Middle frontal gyrus (tissue), 1 donor: ENCODE data around the gene SCRG1.
A peak's percentile ranks its signal among the peaks of the same experiment; 100 is the strongest.

ENCODE experiments used
- DNase-seq: peaks from one replicate; pipeline ENCODE4 v3.0.0-alpha.2; 2015; ENCODE audit warnings: low spot score; ENCODE audit errors: extremely low spot score

SCRG1 gene

DNA sequence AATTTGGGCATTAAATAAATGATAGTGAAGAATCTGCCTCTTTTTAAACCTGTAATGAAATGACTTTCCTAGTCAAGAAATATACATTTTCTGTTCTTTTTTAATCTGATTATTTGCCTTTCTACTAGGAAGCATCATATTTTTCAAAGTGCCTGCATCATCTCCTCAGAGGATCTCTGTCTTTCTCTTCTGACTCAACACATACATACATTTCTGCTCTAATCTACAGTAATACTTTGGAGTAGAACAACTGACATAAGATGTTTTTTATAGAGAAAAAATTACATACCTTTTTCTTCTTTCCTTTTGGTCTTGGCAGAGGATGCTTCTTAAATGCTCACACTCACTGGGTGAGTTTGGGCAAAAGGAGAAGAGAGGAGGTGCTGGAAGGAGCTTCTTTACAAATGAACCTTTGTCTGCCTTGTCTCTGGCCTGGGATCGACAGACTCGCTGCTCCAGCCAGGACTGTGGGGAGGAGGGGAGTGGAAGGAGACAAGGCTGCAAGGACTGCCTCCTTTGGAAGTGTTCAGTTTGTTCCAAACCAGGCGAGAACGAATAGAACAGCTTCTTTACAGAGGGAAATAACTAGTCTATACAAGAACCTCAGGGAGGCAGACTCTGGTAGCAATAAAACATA lies at the start of gene SCRG1:
TSS of gene SCRG1 (minus strand) at position 338 of the 637 bp plus-strand sequence. CDS start 7,702 bp downstream, outside the sequence.
- DNase-seq, result peak; percentile 40

DNA sequence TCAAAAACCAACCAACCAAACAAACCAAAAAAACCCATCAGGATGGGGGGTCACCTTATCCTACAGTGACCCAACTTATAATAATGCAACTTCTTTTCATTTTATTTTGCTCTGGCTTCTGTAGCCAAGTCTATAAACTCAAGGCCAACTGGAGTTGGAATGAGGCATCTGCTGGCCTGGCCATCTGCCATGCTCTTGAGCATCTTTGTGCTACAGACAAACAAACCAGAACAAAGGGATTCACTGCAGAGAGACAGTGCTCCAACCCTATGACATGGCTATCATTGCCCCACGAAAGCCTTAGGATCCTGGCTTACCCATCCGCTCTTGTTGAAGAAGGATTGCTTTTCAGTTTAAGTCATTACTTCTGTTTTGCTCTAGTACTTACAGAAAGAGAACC lies 49.2 kb upstream of the SCRG1 start:
- DNase-seq, result peak; percentile 55

DNA sequence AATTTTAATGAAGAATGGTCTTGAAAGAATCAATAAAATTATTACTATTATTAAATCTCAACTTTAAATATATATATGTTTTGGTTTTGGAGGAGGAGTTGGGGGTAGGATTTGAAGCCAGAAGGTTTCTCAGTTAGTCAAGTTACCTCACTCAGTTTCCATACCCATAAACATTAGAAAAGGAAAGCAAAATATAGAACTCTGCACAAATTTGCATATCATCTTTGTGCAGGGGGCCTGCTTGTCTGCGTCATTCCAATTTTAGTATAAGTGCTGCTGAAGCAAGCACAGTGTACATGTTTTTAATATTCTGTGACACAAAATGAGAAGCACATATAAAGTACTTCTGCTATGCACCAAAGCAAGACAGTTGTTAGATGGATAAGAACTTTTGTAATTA lies 47.5 kb upstream of the SCRG1 start:
- DNase-seq, result no peak

DNA sequence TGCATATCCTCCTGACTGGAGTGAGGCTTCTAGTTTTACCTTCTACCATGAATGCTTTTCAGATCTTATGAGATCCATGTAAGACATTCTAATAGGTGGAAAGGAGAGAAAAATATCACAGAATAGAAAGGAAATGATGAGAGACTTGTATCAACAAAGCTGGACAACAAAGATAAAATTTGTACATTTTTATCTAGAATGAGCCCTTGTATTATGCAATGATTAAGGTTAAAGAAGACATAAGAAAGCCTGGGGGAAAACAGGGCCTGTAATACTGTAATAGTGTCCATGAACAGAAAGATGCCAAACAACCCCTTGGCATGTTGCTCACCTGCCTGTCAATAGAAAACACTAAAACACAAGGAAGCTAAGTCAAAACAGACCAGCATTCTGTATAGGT lies 44.2 kb upstream of the SCRG1 start:
- DNase-seq, result no peak

DNA sequence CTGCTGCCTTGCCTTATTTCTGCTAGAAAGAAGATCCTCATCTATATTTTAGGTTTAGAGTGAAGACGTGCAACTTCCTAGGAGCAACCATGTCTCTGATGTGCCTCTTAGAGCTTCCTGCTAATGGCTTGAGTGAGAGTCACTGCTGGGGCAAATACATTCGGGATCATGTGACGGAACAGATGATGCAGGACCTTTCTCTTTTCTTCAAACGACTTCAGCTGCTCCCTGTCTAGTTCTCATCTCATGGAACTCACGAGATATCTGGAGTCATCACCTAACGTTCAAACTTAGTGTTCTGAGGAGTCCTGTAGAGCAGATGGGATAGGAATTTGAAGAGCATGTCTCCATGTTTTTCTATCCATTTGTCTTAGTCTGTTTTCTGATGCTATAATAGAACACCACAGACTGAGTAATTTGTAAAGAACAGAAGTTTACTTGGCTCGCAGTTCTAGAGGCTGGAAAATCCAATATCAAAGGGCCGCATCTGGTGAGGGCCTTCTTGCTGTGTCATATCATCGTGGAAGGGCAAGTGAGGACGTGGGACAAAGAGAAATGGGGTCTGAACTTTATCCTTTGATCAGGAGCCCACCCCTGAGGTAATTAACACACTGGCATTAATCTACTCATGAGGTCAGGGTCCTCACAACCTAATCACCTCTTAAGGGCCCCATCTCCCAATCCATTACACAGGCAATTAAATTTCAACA lies 43.5 kb upstream of the SCRG1 start:
- DNase-seq, result no peak

DNA sequence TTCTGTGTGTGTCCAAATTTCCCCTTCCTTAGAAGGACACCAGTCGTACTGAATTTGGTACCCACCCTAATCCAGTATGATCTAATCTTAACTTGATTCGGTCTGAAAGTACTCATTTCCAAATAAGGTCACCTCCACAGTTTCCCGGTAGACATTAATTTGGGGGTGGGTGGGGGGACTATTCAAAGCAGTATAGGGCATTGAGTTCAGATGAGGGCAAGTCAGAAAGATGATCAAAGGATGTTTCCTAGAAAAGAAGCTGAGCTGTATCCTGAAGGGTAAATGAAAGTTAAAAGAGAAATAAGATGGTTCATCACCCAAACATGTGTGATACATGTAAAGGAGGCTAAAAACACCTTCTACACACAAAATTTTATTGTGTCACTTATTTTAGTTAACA lies 42.0 kb upstream of the SCRG1 start:
- no peak for DNase-seq

DNA sequence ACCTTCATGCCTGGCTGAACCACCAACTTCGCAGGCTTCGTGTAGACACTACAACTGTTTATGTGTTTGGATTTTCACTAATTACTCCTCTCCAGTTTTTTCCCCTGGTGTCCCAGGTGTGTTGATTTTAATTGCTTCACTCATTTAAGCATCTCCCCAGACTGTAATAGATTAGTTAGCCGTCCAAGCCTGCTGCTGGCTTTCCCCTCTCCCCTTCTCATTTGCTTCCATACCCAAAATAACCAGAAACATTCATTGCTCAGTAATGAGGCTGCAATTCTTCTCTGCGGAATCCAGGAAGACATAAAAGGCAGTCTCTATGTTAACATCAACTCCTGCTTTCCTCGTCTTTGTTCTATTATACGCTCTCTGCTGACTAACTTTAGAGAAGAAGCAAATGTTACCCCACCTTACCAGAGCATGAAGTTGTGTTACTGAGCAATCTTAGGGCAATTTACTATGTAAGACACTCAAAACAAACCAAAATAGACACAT lies 37.9 kb upstream of the SCRG1 start:
- DNase-seq, result no peak

DNA sequence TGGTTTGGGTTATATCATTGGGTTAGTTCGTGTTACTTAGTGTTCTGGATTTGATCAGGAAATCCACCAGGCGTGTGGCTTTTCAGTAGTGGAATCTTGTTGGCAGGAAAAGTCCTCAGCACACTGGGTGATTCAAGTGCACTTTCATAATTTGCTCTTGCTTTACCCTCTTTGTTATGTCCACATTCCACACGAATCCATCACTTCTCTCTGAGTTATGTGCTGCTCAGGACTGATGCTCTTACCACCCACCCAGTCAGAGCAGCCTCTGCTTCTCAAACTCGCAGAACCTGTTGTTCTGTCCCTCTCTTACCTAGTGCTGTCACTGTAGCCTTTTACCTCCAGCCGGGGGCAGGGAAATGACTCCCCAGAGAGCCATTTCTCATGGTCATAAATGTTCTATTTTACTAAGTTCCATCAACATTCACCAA lies 37.2 kb upstream of the SCRG1 start:
- no peak for DNase-seq

DNA sequence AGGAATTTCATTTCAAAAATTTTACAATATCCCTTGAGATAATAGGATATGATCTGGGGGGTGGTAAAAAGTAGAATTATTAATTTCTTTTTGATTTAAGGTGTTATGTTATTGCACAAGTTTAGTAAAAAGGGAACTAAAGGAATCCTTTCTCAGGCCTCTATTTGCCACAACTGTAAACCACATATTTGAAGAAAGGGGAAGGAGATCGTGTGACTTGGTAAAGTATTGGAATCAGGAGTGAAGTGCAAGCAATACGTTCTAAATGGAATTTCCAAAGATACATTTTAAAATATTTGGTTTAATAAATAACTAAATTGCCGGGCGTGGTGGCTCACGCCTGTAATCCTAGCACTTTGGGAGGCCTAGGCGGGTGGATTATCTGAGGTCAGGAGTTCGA lies 35.3 kb upstream of the SCRG1 start:
- no peak for DNase-seq

DNA sequence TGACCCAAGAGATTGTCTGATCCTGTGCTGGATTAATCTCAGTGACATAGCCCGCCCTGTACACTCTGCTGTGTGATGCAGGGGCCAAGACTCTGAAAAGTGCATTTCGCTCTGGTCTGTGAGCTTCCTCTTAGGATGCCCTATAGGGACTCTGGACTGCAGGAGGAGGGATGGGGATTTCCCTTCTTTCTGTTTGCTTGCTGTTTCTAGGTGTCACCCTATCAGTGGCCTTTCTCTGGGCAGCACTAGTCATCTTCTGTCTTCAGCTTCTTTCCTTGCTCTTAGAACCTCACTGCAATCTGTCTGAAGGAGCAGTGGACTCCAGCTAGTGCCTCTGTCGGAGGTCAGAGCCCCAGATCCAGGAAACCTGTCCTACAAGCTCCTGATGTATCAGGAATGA lies 34.5 kb upstream of the SCRG1 start:
- no peak for DNase-seq

DNA sequence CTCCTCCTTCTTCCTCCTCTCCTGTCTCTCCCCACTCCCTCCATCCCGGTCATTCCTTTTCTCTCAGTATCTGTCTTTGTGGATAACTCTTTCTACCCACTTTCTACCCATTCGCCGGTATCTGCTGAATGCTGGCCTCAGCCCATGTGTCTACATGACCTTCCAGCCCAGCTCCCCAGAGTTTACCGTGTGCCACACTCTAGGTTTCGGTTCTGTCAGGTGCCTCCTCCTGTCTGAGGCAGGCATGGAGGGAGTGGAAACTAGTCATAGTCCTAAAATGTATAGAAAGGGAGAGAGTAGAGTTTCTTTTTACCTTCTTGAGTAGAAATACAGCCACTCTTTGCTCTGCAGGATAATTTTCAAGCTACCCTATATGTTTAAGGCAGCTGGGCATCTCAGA lies 33.5 kb upstream of the SCRG1 start:
- no peak for DNase-seq

DNA sequence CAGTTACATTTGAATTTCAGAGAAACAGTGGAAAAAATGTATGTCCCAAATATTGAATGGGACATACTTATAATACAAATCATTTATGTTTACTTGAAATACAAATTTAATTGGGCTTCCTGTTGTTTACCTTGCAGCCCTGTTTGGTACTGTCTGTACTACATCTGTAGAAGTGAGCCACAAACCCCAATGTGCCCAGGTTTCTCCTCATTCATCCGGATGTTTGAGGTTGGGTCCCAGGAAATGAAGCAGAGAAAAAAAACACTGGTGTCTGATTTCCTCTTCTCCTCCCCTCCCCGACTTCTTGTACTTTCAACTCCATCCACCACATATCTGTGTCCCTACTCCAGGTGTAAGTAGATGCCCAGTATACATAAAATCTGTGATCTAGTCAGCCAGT lies 27.1 kb upstream of the SCRG1 start:
- no peak for DNase-seq

DNA sequence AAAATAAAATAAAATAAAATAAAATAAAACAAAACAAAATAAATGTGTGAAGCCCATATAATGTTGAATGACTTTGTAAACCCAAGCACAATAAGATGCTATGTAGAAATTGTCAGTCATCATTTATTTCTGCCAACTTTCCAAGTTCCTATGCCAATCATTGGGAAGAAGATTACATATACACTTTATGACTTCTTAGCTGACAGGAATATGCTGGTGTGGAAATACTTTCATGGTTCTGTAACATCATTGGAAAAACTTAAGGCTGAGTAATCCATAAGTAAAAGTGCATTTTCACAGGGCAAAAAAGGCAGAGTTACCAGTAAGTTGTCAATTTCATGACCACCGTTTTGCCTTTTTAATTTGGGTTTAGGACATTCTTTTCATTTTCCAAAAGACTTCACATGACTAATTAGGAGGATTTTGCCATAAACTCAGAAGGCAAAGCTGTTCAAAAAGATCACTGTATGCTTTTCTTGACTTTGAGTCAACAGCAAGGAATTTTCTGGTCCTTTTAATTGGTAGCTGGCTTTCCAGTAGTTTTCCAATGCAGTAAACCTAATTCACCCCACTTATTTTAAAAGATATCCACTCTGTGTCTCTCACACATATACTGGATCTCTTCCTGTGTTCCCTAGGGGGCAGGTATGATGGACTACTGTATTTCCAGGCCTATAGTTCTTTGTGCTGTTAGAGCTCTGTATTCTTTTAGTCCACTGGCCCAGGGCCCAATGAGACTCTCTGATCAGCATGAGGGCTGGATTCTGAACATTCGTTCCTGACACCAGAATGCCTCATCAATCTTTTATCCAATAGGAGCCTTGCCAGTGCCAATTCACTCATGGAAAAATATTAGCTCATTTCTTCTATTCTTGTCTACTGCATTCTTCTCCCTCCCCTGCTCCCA lies 26.2 kb upstream of the SCRG1 start:
- DNase-seq, result no peak

DNA sequence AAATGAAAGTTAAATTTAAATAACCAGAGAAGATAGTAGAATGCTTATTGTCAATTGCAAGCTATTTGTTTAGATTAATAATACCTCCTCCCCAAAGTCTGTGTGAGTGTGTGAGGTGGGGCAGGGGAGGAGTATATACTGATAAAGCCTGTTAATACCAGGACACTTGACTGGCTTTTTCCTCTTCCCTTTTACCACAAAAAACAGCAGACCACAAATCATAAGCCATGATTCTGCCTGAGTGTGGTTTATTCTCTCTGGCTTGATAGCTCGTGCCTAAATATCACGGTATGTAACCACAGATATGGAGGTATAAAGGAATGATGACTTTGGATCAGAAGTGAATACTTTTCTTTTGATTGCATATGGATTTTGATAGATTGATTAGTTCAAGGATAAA lies 21.9 kb upstream of the SCRG1 start:
- DNase-seq, result no peak

DNA sequence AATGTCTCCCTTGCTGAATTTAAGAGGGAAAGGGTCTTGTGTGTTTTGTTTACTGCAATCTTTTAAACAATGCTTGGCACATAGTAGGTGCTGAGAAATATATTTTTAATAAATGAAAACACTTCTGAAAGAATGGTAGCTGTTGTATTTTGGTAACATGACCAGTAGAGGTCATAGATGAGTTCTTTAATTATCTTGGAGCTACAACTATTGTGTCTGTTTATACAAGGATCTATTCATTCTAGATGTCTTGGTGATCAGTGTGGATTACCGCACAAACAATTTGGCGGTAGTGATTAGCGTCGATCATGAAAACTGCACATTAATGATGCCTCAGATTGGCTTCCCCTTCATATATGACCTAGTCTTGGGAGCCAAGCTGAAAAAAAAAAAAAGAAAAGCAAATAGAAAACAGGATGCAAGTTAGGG lies 21.4 kb upstream of the SCRG1 start:
- no peak for DNase-seq

DNA sequence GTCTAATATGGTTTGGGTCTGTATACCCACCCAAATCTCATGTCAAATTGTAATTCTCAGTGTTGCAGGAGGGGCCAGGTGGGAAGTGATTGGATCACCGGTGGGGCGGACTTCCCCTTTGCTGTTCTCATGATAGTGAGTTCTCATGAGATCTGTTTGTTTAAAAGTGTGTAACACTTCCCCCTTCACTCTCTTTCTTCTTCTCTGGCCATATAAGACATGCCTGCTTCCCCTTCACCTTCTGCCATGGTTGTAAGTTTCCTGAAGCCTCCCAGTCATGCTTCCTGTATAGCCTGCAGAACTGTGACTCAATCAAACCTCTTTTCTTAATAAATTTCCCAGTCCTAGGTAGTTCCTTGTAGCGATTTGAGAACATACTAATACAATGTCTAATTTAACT lies 19.7 kb upstream of the SCRG1 start:
- no peak for DNase-seq

DNA sequence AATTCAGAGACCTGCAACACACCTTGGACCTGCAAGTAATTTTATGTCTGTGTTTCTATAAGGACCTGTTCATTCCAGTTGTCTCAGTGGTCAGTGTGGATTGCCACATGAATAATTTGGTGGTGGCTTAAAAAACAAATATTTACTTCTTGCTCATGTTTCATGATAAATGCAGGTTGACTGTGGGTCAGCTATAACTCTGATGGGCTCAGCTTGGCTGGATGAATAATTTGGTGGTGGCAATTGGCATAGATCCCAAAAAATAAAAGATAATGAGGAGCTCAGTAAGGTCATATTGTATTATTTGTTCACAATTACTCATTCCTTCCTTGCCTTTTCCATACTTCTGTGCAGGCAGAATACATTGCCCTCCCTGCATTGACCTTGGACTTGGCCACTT lies 18.9 kb upstream of the SCRG1 start:
- DNase-seq, result no peak

DNA sequence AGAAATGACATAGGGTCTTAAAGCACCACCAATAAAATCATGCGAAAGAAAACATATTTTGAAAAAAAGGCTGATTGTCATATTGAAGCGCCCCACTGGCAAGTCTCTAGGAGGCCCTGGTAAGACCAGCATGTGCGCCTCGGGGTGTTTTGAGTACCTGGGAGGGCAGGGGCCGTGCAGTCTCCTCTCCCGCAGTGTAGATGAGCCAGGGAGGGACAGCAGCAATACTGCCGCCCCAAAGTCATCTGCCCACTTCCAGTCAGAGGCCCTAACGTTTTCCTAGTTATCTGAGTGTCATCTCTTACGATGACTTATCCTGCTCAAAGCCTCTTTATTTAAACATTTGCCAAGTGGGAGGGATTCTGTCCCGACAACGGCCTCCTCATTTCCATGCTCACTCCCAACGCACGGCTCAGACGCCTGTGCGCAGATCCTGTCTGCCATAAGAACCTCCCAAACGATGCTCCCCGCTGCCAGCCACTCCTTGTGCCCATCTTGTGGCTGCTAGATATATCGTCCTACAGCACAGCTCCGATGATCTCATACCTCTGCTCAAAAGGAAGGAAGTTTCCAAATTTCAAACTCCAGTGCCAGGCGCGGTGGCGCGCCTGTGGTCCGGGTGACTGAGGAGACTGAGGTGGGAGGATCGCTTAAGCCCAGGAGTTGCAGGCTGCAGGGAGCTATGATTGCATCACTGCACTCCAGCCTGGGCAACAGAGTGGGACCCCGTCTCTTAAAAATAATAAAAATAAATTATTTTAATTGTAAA lies 17.2 kb upstream of the SCRG1 start:
- no peak for DNase-seq

DNA sequence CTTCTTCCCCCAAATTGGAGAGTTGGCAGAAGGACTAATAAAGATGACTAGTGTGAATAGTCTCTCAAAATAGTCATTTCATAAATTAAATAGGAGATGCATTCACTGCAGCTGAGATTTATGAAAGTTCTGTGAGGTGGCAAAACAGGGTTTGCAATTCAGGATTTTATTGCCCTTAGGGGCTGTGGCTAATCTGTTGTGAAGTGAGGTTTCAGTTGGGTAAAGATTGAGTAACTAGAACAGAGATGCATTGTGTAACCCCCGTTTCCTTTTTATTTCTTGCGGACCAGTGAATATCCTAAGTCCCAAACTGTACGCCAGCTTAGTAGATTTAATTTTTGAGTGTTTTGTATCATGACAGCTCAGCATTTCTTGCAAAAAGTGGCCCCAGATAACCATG lies 16.2 kb upstream of the SCRG1 start:
- DNase-seq, result no peak

DNA sequence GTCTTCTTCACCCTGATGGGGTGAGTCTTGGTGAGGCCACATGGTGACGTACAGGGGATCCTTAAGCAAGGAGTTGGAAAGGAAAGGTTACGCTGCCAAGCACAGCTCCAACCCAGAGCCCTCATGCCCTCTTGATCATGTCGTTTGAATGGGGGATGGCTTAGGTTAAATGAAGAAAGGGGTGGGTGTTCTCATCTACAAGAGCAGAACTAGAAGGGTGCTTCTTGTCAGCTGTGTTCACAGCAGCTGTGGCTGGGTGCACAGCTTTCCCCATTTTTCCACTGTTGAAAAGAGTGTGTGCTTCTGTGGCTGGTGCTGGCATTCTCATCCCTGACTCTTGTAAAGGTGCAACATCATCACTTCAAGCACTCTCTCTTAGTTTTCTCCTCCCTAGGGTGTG lies 15.5 kb upstream of the SCRG1 start:
- no peak for DNase-seq

DNA sequence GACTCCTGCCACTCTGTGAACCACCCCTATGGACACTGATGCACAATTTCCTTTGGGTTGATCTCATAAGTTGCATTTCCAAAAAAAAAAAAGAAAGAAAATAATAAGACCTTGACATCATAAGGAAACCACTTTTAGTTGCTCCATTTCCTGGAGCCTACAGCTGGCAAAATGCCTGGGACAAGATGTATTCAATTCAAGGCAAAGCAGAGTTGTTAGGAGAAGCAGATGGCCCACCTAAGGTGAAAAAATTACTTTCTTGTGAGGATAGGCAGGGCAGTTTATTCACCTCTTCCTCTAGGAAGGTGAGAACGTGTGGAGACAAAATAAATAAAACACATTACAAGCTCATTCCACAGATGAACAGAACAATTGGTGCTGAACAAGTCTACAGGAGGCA lies 14.1 kb upstream of the SCRG1 start:
- DNase-seq, result no peak
